Breast epithelium (tissue), 4 donors: ENCODE data around the gene HOXB9. TPM values are rescaled to one million over a fixed set of nuclear protein-coding genes. Genes with fewer than 3 reads are reported as not detected.

Source experiments
- DNase-seq, 2 donors: peaks; one replicate each; pipeline ENCODE4 v3.0.0-alpha.2; 2019; ENCODE audit warnings: low spot score in 2 of 2
- H3K27ac ChIP-seq, 2 donors: fragments of 200-600 bp; sonication (generic) in 1 of 2; one replicate each; pipeline ENCODE4 v1.5.1; 2016 to 2019; ENCODE audit warnings: mild to moderate bottlenecking in 1 of 2
- H3K27me3 ChIP-seq, 2 donors: fragments of 200-600 bp; sonication (generic) in 1 of 2; one replicate each; pipeline versions ENCODE4 v1.5.1 to v1.6.0; 2017 to 2019; ENCODE audit warnings: control low read depth in 1 of 2, mild to moderate bottlenecking in 1 of 2
- H3K36me3 ChIP-seq: fragments of 200-600 bp; one replicate; pipeline ENCODE4 v1.5.1; 2019
- H3K4me1 ChIP-seq, 2 donors: fragments of 200-600 bp; sonication (generic); one replicate each; pipeline ENCODE4 v1.5.1; 2016 to 2019; ENCODE audit warnings: control low read depth in 1 of 2
- H3K4me3 ChIP-seq, 3 donors: fragments of 200-600 bp; sonication (generic); 1 replicate in 2 of 3; 2 replicates in 1 of 3; pipeline ENCODE4 v1.5.1; 2016 to 2019; ENCODE audit warnings: mild to moderate bottlenecking in 3 of 3, moderate library complexity in 2 of 3
- H3K9me3 ChIP-seq, 2 donors: fragments of 200-600 bp; sonication (generic) in 1 of 2; one replicate each; pipeline ENCODE4 v1.5.1; 2016 to 2019; ENCODE audit warnings: control low read depth in 1 of 2
- CTCF ChIP-seq, 3 donors: fragments of 450-650 bp; IDR thresholded peaks; one replicate each; pipeline ENCODE4 v1.5.1; 2016 to 2017; ENCODE audit warnings: antibody characterized with exemption in 3 of 3, mild to moderate bottlenecking in 3 of 3, moderate library complexity in 3 of 3
- POLR2A ChIP-seq: fragments of 450-650 bp; IDR thresholded peaks from one replicate; pipeline ENCODE4 v1.6.1; 2016; ENCODE audit warnings: antibody characterized with exemption, mild to moderate bottlenecking, moderate library complexity
- POLR2AphosphoS5 ChIP-seq, 3 donors: sonication (generic); formaldehyde crosslinking; IDR thresholded peaks; one replicate each; pipeline ENCODE4 v1.6.1; 2017; ENCODE audit warnings: antibody characterized with exemption in 3 of 3
- intact Hi-C: fragments of 100-400 bp; cut with DNase I; formaldehyde crosslinking; loops from one replicate; pipeline ENCODE4 v1.15.1; 2023; ENCODE audit warnings: low total_unique reads
- total RNA-seq, 3 donors: library from RNA; depleted of rRNA; stranded (reverse); fragments of >200 nt; gene quantifications; one replicate each; pipeline ENCODE4 v1.1.0, GENCODE V29; 2016

HOXB9 gene
- under 1 TPM; 0.32 to 0.44 (median 0.33) TPM for total RNA-seq

- DNase-seq = no peak
- TF ChIP-seq CTCF (IDR thresholded peaks at IDR 0.05) (no peak), POLR2A (no peak), POLR2AphosphoS5 (IDR thresholded peaks at IDR 0.05) (no peak)
- Histone ChIP-seq H3K27me3 (peaks cover 16 to 100% of the 10 kb centered on the region in 2 donors), H3K27ac (peak within 1 kb of the TSS in 1 of 2 donors; percentile 43), H3K9me3 (no peaks in the 10 kb centered on the region), H3K4me1 (peaks cover 14 to 18% of the 10 kb centered on the region in 2 donors), H3K36me3 (no peaks in the 10 kb centered on the region), H3K4me3 (peak within 1 kb of the TSS; percentile 41 to 67 (median 47))
- intact Hi-C loops = no loop called here
These were observed at the start of gene HOXB9 for GRCh38 chr17:48626245-48627117. TSS of gene HOXB9 (minus strand) at chr17:48626358. CDS start at chr17:48626269, 89 bp downstream.

- H3K27ac ChIP-seq = no peak overlapping the region
- intact Hi-C loops = no loop called here
These were observed 46.2 kb upstream of the HOXB9 start for GRCh38 chr17:48672340-48672739.

GRCh38 chr17:48671697-48672171 lies 45.6 kb upstream of the HOXB9 start:
- Histone ChIP-seq H3K27me3 (peaks cover 0 to 33% of the 10 kb centered on the region in 2 donors), H3K4me1 (no peaks in the 10 kb centered on the region), H3K4me3 (peak overlapping the region in 2 of 3 donors; percentile 42 to 56), H3K27ac (no peak overlapping the region), H3K36me3 (no peaks in the 10 kb centered on the region), H3K9me3 (no peaks in the 10 kb centered on the region)
- TF ChIP-seq POLR2AphosphoS5 (IDR thresholded peaks at IDR 0.05) = no peak
- no peak for TF ChIP-seq POLR2A
- TF ChIP-seq CTCF (IDR thresholded peaks at IDR 0.05) = peak; percentile 74 to 86 (median 76)
- peak; percentile 65 to 77 for DNase-seq
- intact Hi-C loops = no loop called here

More at GRCh38 chr17:48672340-48672739, 46.2 kb upstream of the HOXB9 start:
- Histone ChIP-seq H3K4me1 (no peaks in the 10 kb centered on the region), H3K9me3 (no peaks in the 10 kb centered on the region), H3K27me3 (peaks cover 0 to 27% of the 10 kb centered on the region in 2 donors), H3K36me3 (no peaks in the 10 kb centered on the region), H3K4me3 (peak overlapping the region in 1 of 3 donors; percentile 42)
- DNase-seq = no peak
- no peak for TF ChIP-seq CTCF (IDR thresholded peaks at IDR 0.05)
- no peak for TF ChIP-seq POLR2AphosphoS5 (IDR thresholded peaks at IDR 0.05)
- TF ChIP-seq POLR2A = no peak

GRCh38 chr17:48663134-48663924 lies 37.2 kb upstream of the HOXB9 start:
- Histone ChIP-seq H3K4me3 (no peak overlapping the region), H3K4me1 (no peaks in the 10 kb centered on the region), H3K9me3 (no peaks in the 10 kb centered on the region), H3K36me3 (no peaks in the 10 kb centered on the region), H3K27me3 (peaks cover 0 to 24% of the 10 kb centered on the region in 2 donors), H3K27ac (no peak overlapping the region)
- DNase-seq = no peak
- intact Hi-C loops = loop anchor here (10.0 kb wide), 1 partner anchor 131 kb away; no protein-coding TSS in a partner anchor
- TF ChIP-seq POLR2A = no peak
- no peak for TF ChIP-seq POLR2AphosphoS5 (IDR thresholded peaks at IDR 0.05)
- no peak for TF ChIP-seq CTCF (IDR thresholded peaks at IDR 0.05)
